ACC112 (cell line): ENCODE results near the gene TCF12.
"Not testable (repeated sequence)": the region's sequence is repeated elsewhere in the genome, so short reads cannot be mapped to it uniquely, and the experiment has no call there.

ENCODE experiments used
- H2AFZ ChIP-seq: fragments of 200-600 bp; sonication (generic); one replicate; pipeline ENCODE4 v1.6.0; 2017; ENCODE audit warnings: antibody characterized with exemption, low read length; ENCODE audit not compliant: unreplicated experiment
- H3K27ac ChIP-seq: fragments of 200-600 bp; sonication (generic); 2 replicates; pipeline ENCODE4 v1.5.1; 2014; ENCODE audit warnings: low read depth, mild to moderate bottlenecking, antibody characterized with exemption, low read length, moderate library complexity
- H3K27me3 ChIP-seq: fragments of 200-600 bp; sonication (generic); 2 replicates; pipeline ENCODE4 v1.6.1; 2014; ENCODE audit warnings: mild to moderate bottlenecking, antibody characterized with exemption, low read length, moderate library complexity, mixed read lengths; ENCODE audit not compliant: insufficient read depth
- H3K36me3 ChIP-seq: fragments of 200-600 bp; sonication (generic); 2 replicates; pipeline ENCODE4 v1.6.1; 2016; ENCODE audit warnings: mild to moderate bottlenecking, antibody characterized with exemption, low read length, moderate library complexity, mixed read lengths; ENCODE audit not compliant: insufficient read depth
- H3K4me1 ChIP-seq: fragments of 200-600 bp; sonication (generic); one replicate; pipeline ENCODE4 v1.6.1; 2016; ENCODE audit warnings: low read length, mixed read lengths; ENCODE audit not compliant: insufficient read depth, unreplicated experiment, control insufficient read depth
- H3K4me3 ChIP-seq: fragments of 200-600 bp; sonication (generic); 2 replicates; pipeline ENCODE4 v1.5.1; 2014; ENCODE audit warnings: mild to moderate bottlenecking, low read depth, low read length
- H3K79me2 ChIP-seq: fragments of 200-600 bp; sonication (generic); one replicate; pipeline ENCODE4 v1.6.0; 2016; ENCODE audit warnings: low read length; ENCODE audit not compliant: control insufficient read depth, unreplicated experiment, insufficient read depth

TCF12 gene

DNA sequence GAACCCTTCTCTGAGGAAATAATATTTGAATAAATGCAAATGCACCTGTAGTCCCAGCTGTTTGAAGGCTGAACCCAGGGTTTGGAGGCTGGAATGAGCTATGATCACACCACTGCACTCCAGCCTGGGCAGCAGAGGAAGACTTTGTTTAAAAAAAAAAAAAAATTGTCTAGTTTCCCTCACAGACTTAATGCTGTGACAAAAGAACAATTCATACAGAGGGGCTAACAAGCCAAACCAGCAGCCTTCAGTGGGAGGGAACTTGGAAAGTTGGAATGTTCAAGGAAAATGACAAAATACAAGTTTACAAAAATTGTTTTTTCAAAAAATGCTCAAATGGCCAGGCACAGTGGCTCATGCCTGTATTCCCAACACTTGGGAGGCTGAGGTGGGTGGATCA is 229.8 kb downstream of the TCF12 start:
- Histone ChIP-seq H2AFZ (no peak overlapping the region), H3K4me3 (no peak overlapping the region), H3K36me3 (peaks cover 8% of the 10 kb centered on the region), H3K27ac (no peak overlapping the region), H3K79me2 (no peaks in the 10 kb centered on the region), H3K27me3 (no peaks in the 10 kb centered on the region), H3K4me1 (peaks cover 41% of the 10 kb centered on the region)

DNA sequence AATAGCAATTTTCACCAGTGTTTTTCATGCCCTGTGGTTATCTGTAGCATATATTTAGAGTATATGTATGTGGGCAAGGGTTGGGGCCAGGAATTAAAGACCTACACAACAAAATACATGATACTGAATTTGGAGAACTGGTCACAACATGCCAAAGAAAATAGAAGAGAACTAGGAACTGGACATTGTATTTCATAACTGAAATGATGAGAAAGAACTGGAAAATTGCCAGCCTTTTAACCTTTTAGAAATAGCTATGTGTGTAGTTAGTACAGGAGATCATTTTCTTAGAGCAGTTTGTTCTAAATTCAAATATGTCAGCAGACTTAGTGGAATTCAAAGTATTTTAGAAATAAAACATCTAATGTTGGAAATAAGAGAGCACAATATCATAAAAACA is 230.8 kb downstream of the TCF12 start:
- H2AFZ ChIP-seq: no peak overlapping the region
- H3K36me3 ChIP-seq: peaks cover 8% of the 10 kb centered on the region
- peaks cover 39% of the 10 kb centered on the region for H3K4me1 ChIP-seq
- H3K27me3 ChIP-seq: no peaks in the 10 kb centered on the region
- no peaks in the 10 kb centered on the region for H3K79me2 ChIP-seq
- no peak overlapping the region for H3K27ac ChIP-seq
- no peak overlapping the region for H3K4me3 ChIP-seq

DNA sequence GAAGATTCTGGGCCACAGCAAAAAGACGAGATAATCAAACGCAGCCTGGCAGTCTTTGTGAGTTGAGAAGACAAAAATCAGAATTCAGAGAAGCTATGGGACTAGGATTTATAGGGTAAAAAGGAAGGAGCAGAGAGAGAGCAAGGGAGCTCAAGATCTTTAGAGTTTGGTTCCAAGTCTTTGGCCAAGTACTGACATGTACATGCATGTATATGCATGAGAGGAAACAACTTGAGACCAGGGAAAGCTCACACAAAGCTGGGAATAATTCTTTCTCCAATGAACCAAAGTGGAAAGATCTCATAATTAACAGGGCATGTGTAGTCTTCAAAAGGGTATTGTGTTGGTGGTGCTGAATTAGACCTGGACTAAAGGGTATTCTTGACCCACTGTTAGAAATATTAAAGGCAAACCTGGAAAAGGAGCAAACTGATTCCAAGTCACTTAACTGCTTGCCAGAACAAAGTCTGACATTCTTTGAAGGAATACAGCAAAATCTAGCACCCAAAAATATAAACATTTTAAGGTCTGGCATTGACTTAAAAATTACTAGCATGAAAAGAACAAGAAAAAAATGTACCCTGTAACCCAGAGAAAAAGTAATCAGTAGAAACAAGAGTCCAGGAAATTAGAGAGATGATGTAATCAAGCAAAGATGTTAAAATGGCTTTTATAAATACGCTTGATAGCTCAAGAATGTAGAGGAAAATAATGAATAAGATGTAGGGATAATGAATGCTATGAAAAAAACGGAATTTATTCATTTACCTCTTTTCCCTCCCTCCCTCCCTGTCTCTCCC is 231.8 kb downstream of the TCF12 start:
- H3K36me3 ChIP-seq: peaks cover 8% of the 10 kb centered on the region
- H3K27ac ChIP-seq: peak overlapping the region; percentile 11; the same call in 1 of the 2 replicates

DNA sequence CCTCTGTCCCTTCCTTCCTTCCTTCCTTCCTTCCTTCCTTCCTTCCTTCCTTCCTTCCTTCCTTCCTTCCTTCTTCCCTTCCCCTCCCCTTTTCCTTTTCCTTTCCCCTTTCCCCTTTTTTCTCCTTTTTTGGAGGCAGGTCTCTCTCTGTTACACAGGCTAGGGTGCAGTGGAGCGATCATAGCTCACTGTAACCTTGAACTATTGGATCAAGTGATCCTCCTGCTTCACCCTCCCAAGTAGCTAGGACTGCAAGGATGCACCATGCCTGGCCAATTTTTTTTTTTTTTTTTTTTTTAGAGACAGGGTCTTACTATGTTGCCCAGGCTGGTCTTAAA is 232.4 kb downstream of the TCF12 start:
- H3K4me1 ChIP-seq: peaks cover 39% of the 10 kb centered on the region
- not testable (repeated sequence) for H3K79me2 ChIP-seq, H3K36me3 ChIP-seq, H3K27me3 ChIP-seq, H2AFZ ChIP-seq, H3K4me3 ChIP-seq, H3K27ac ChIP-seq

More for the DNA sequence above, 231.8 kb downstream of the TCF12 start:
- H2AFZ ChIP-seq: no peak overlapping the region
- H3K4me3 ChIP-seq: 0 out of 2 replicates have a peak overlapping the region, but pooled peaks have one; percentile 3
- H3K4me1 ChIP-seq: peaks cover 39% of the 10 kb centered on the region
- no peaks in the 10 kb centered on the region for H3K79me2 ChIP-seq
- H3K27me3 ChIP-seq: no peaks in the 10 kb centered on the region

DNA sequence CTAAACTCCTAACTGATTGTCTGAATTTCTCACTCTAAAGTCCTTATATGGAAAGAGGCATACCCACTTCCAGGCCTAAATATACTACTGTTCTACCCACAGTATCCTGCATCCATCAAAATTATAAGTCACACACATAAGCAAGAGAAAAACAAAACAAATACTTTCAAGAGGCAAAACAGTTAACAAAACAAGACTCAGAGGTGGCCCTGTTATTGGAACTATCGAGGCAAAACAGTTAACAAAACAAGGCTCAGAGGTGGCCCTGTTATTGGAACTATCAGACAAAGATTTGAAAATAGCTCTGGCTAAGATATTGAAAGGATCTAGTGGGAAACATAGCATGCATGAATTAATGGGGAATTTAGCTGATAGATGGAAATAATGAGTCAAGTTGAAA is 233.7 kb downstream of the TCF12 start:
- H2AFZ ChIP-seq: no peak overlapping the region
- H3K4me3 ChIP-seq: no peak overlapping the region
- H3K36me3 ChIP-seq: peaks cover 8% of the 10 kb centered on the region
- no peaks in the 10 kb centered on the region for H3K27me3 ChIP-seq
- H3K4me1 ChIP-seq: peaks cover 35% of the 10 kb centered on the region
- H3K79me2 ChIP-seq: no peaks in the 10 kb centered on the region
- no peak overlapping the region for H3K27ac ChIP-seq

DNA sequence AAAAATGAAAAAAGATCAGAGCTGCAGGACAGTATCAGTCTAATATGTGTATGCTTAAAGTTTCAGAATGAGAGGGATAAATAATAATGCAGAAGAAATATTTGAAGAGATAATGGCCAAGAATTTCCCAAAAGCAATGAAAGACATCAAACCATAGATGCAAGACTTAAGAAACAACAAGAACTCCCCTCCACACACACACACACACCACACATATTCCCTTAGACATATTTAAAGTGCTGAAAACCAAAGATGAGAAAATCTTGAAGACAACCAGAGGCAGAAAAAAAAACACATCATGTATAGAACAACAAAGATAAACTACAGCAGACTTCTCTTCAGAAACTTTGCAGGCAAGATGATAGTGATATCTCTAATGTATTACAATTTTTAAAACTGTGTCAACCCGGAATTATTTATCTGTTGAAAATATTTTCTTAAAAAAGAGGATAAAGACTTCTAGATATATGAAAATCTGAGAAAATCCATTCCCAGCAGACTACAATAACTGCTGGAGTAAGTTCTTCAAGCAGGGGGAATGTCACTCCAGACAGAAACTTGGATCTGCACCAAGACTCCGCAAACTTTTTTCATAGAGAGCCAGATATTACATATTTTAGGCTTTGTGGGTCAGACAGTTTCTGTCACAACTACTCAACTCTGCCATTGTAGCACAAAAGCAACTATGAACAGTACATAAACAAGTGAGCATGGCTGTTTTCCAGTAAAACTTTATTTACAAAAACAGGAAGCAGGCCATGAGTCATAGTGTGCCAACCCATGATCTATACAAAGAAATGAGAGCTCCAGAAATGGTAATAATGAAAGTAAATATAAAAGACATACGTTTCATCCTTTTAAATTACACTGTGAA is 234.5 kb downstream of the TCF12 start:
- peak overlapping the region; percentile 43; the same call in 1 of the 2 replicates for H3K4me3 ChIP-seq
- no peaks in the 10 kb centered on the region for H3K79me2 ChIP-seq
- peak overlapping the region; percentile 44; the same call in 1 of the 2 replicates for H3K27ac ChIP-seq
- H3K4me1 ChIP-seq: peaks cover 34% of the 10 kb centered on the region
- H3K27me3 ChIP-seq: no peaks in the 10 kb centered on the region
- peaks cover 8% of the 10 kb centered on the region for H3K36me3 ChIP-seq
- H2AFZ ChIP-seq: no peak overlapping the region

DNA sequence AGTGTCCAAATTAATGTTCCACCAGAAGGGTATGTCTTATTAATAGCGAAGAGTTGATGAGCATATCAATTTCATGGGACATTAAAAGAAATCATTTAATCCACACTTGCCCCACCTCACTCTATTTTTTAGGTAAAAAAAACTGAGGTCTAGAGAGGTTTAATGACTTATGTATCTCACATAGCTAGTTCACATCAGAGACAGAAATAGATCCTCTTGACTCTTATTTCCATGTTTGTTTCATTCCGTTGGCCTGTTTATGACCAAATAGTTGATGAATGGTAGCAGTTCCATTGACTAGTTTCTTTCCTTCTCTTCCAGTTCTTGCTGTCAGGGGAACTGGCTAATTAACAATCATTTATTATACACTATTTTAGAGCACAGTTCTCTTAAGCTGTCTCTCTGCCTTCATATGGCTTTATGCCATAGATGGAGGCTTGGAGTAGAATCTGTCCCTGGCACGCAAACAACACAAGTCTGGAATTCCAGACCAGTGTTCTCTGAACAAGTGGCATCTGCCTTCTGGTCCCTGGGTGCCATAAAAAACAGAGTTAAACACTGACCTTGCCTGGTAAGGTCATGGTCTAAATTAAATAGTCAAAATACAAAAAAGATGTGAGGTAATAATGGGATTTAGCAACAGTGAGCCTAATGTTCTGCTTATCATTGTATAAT is 237.9 kb downstream of the TCF12 start:
- Histone ChIP-seq H2AFZ (no peak overlapping the region), H3K4me3 (no peak overlapping the region), H3K79me2 (no peaks in the 10 kb centered on the region), H3K4me1 (peaks cover 38% of the 10 kb centered on the region), H3K27ac (no peak overlapping the region), H3K27me3 (no peaks in the 10 kb centered on the region), H3K36me3 (peaks cover 8% of the 10 kb centered on the region)

DNA sequence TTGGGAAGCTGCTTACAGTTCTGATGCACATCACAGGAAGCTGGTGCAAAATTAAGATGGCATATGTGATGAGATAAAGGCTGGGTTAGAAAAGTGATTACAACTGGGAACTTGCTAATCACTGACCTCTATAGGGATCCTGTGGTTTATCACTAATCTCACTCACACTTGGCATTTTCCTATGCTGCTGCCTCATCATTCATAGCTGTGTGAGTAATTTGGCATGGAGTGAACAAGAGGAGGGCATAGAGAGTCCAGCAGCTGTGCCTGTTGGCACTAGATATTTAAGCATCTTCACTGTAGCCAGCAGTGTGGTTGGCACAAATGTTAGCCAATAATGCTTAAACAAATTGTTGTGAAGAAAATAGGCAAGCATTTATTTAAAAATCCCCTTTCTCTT is 240.1 kb downstream of the TCF12 start:
- H3K36me3 ChIP-seq: no peaks in the 10 kb centered on the region
- no peak overlapping the region for H3K27ac ChIP-seq
- H3K79me2 ChIP-seq: no peaks in the 10 kb centered on the region
- no peaks in the 10 kb centered on the region for H3K27me3 ChIP-seq
- no peak overlapping the region for H3K4me3 ChIP-seq
- H2AFZ ChIP-seq: no peak overlapping the region
- peaks cover 28% of the 10 kb centered on the region for H3K4me1 ChIP-seq

DNA sequence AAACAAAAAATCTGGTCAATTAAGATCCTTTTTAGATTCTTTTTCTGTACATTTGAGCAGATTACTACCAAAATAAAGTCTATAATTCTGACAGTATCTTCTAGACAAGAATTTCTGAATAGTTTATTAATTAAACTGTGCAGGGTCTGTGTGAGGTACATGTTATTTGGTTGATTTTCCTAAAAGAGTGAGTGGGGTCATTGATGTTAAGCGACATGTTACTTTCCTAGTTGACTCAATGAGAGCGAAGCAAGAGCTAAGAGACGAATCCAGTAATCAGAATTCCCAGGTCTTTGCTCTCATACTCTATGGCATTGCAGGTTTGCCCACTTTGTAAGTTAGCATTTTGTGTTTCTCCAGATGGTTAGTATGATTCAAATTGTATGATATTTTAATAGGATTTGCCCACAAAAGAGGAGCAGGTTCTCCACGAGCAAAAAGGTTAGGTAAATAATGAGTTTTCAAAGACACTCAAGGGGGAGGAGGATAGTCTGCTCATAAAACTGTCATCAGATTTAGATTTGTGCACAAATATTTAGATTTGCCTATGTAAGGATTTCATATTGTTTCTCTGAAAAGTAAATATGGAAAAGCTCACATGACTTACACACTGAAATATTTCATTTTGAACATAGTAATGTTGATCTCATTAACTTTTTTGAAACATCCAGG is 240.7 kb downstream of the TCF12 start:
- H3K79me2 ChIP-seq: no peaks in the 10 kb centered on the region
- H3K27ac ChIP-seq: no peak overlapping the region
- H3K27me3 ChIP-seq: no peaks in the 10 kb centered on the region
- H3K36me3 ChIP-seq: no peaks in the 10 kb centered on the region
- H3K4me1 ChIP-seq: peaks cover 27% of the 10 kb centered on the region
- H2AFZ ChIP-seq: no peak overlapping the region
- no peak overlapping the region for H3K4me3 ChIP-seq

DNA sequence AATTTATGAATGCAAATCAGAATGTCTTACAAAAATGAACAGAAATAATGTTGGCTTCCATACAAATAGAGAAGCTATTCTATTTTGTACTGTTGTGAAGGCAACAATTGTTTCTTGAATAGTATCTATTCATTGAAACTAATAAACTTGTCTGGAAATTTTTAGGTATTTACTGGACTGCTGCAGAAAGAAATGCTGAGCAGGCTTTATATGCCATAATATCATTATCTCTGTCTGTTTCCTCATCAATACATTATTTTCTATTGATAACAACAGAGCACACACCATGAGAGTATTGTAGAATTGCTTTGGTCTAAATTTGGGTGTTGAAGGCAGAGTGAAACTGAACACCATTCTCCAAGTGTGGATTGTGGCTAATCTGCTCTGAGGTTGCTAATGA is 241.3 kb downstream of the TCF12 start:
- Histone ChIP-seq H3K27me3 (no peaks in the 10 kb centered on the region), H2AFZ (no peak overlapping the region), H3K4me3 (no peak overlapping the region), H3K36me3 (no peaks in the 10 kb centered on the region), H3K27ac (no peak overlapping the region), H3K4me1 (peaks cover 27% of the 10 kb centered on the region), H3K79me2 (no peaks in the 10 kb centered on the region)
